ENCODE results near the gene RAB17. TPM values are rescaled to one million over a fixed set of nuclear protein-coding genes. Genes with fewer than 3 reads are reported as not detected.
A peak's percentile ranks its signal among the peaks of the same experiment; 100 is the strongest.

The RAB17 gene
- total and polyA plus RNA-seq, 10 of the 15 experiments (the other 5 are each of a cell fraction or from before 2014, with no cell fraction given): 0.07 to 1.4 (median 0.28) TPM; not detected in 3

GRCh38 chr2:237627441-237628246 lies 37.1 kb upstream of the RAB17 start, which contains the start of gene LRRFIP1:
Gene LRRFIP1, plus strand, starts transcription at chr2:237627587. Its CDS starts 58 bp downstream, at chr2:237627645.
- TF ChIP-seq HDAC6 (IDR thresholded peaks at IDR 0.05; ENCODE audit: unreplicated experiment) (peak; percentile 91), RBBP5 (conservative IDR thresholded peaks at IDR 0.05) (no peak)
- no peak for DNase-seq (ENCODE audit: low read depth, low spot score)
- Histone ChIP-seq H3K4me2 (ENCODE audit: control insufficient read depth, insufficient read depth) (peak within 1 kb of the TSS; percentile 60; the same call in 1 of the 2 replicates), H2AFZ (ENCODE audit: control insufficient read depth, low read depth, low read length) (no peak within 1 kb of the TSS), H3K4me3 (no peak within 1 kb of the TSS), H3K9ac (ENCODE audit: control insufficient read depth, insufficient read depth, low read length) (no peak within 1 kb of the TSS), H3K36me3 (ENCODE audit: control insufficient read depth in 2 of 2, insufficient read depth in 2 of 2, low read length in 1 of 2) (no peaks in the 10 kb centered on the region), H4K20me1 (ENCODE audit: control insufficient read depth, insufficient read depth) (no peaks in the 10 kb centered on the region), H3K9me3 (replicated peaks; ENCODE audit: control insufficient read depth, insufficient read depth, low read length) (no peaks in the 10 kb centered on the region), H3K79me2 (ENCODE audit: control insufficient read depth, insufficient read depth, low read length) (no peaks in the 10 kb centered on the region), H3K4me1 (ENCODE audit: control insufficient read depth, insufficient read depth, low read length) (no peaks in the 10 kb centered on the region), H3K27ac (ENCODE audit: control insufficient read depth, insufficient read depth) (no peak within 1 kb of the TSS), H3K27me3 (replicated peaks in 1 of 2; ENCODE audit: control insufficient read depth in 2 of 2, insufficient read depth in 2 of 2, low read length in 1 of 2) (peaks cover 7 to 13% of the 10 kb centered on the region in 2 experiments; a peak in 3 of 4 replicates)
- in situ Hi-C loops (cut with MboI): no loop called here
- 13% methylated on average over 52 of the region's 114 CpGs for WGBS (ENCODE audit: insufficient coverage, insufficient replicate concordance, low lambda C conversion rate, missing lambda C conversion rate)
- no peak for ATAC-seq
- no peak for FAIRE-seq
- ChIA-PET CTCF (no interaction called here), SMC1A (ENCODE audit: uncharacterized antibody, unreplicated experiment) (no interaction called here), POLR2A (no interaction called here), RAD21 (ENCODE audit: unreplicated experiment) (no interaction called here)
- intact Hi-C loops (cut with micrococcal nuclease; ENCODE audit: unreplicated experiment): no loop called here
- BruUV-seq (replicated peaks): no TSS peak

- BruUV-seq (replicated peaks): no TSS peak
- H3K27ac ChIP-seq (ENCODE audit: control insufficient read depth, insufficient read depth): no peak overlapping the region
- no peaks in the 10 kb centered on the region for H3K36me3 ChIP-seq (ENCODE audit: control insufficient read depth in 2 of 2, insufficient read depth in 2 of 2, low read length in 1 of 2)
- in situ Hi-C loops (cut with MboI): no loop called here
- intact Hi-C loops (cut with micrococcal nuclease; ENCODE audit: unreplicated experiment): no loop called here
- no peaks in the 10 kb centered on the region for H3K79me2 ChIP-seq (ENCODE audit: control insufficient read depth, insufficient read depth, low read length)
- H3K4me3 ChIP-seq: no peak overlapping the region
- H2AFZ ChIP-seq (ENCODE audit: control insufficient read depth, low read depth, low read length): no peak overlapping the region
- ChIA-PET SMC1A (ENCODE audit: uncharacterized antibody, unreplicated experiment) (no interaction called here), CTCF (interaction anchor here (1.9 kb wide), 1 partner anchor 148 kb away, joined by 6 read pairs; no protein-coding TSS in a partner anchor), POLR2A (no interaction called here), RAD21 (ENCODE audit: unreplicated experiment) (no interaction called here)
- H4K20me1 ChIP-seq (ENCODE audit: control insufficient read depth, insufficient read depth): no peaks in the 10 kb centered on the region
- peaks cover 7 to 13% of the 10 kb centered on the region in 2 experiments; a peak in 3 of 4 replicates for H3K27me3 ChIP-seq (replicated peaks in 1 of 2; ENCODE audit: control insufficient read depth in 2 of 2, insufficient read depth in 2 of 2, low read length in 1 of 2)
- H3K4me2 ChIP-seq (ENCODE audit: control insufficient read depth, insufficient read depth): no peak overlapping the region
- H3K9ac ChIP-seq (ENCODE audit: control insufficient read depth, insufficient read depth, low read length): no peak overlapping the region
- no peaks in the 10 kb centered on the region for H3K9me3 ChIP-seq (replicated peaks; ENCODE audit: control insufficient read depth, insufficient read depth, low read length)
- no peak for ATAC-seq
- H3K4me1 ChIP-seq (ENCODE audit: control insufficient read depth, insufficient read depth, low read length): no peaks in the 10 kb centered on the region
- FAIRE-seq: no peak
- DNase-seq (ENCODE audit: low read depth, low spot score): no peak
- WGBS (ENCODE audit: insufficient coverage, insufficient replicate concordance, low lambda C conversion rate, missing lambda C conversion rate): 53% methylated on average over 39 of the region's 54 CpGs
- TF ChIP-seq RAD21 (IDR thresholded peaks at IDR 0.05; ENCODE audit: insufficient read depth, low read depth, low read length) (no peak), E2F8 (IDR thresholded peaks at IDR 0.05; ENCODE audit: low read depth, partially characterized antibody) (no peak), MEF2B (IDR thresholded peaks at IDR 0.05; ENCODE audit: partially characterized antibody, poor library complexity, severe bottlenecking) (no peak), CBX3 (IDR thresholded peaks at IDR 0.05; ENCODE audit: borderline replicate concordance, low read depth) (no peak), ZNF592 (IDR thresholded peaks at IDR 0.05) (no peak), POLR2A (IDR thresholded peaks at IDR 0.05; ENCODE audit: low read depth, low read length) (no peak)
Observed at GRCh38 chr2:237626813-237627440, 36.4 kb upstream of the RAB17 start.

Data from GM12878 (cell line).